ENCODE data around the gene GPR39. TPM values are rescaled to one million over a fixed set of nuclear protein-coding genes. Genes with fewer than 3 reads are reported as not detected.

GPR39 gene
- total RNA-seq, 4 donors from 2014 or later, result 0.13 to 1.3 TPM; not detected in 2

DNA sequence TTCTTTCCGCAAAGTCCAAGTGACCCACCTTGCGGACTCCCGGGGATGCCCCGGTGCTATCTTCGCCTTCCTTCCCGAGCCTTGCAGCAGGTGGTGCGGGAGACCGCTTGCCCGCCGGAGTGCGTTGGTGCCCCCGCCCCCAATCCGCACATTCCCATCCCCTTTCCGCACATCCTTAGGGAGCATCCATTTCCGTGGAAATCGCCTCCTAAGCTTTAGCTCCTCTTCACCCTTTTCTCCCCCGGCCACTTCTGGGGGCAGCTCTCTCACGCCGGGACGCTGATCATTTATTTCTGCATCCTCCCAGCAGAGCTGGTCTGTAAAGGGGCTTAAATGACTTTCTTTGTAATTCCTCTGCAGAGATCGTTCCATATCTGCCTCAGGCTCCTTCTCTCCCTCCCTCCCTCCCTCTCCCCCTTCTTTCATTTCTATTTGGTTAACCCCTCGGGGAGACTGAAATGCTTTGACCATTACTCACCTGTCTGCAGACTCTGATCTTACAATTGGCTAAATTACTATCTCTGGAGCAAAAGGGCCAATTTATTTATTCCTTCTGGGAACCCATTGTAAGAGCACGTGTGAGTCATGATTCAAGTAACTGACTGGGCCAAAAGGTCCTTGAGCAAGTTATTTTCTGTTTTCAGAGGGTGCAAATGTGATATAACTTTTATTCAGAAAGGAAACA lies 254.7 kb downstream of the GPR39 start:
- H3K9me3 ChIP-seq, result no peaks in the 10 kb centered on the region
- no peak for DNase-seq (ENCODE audit: extremely low spot score)
- peaks cover 24 to 33% (median 32%) of the 10 kb centered on the region in 4 donors for H3K4me1 ChIP-seq
- WGBS, result 24% methylated on average over 23 of the region's 23 CpGs
- H3K27ac ChIP-seq (replicated peaks in 1 of 4), result no peak overlapping the region
- H3K36me3 ChIP-seq, result no peaks in the 10 kb centered on the region
- H3K27me3 ChIP-seq, result peaks cover 0 to 51% (median 26%) of the 10 kb centered on the region in 4 donors
- H3K4me3 ChIP-seq, result peak overlapping the region; percentile 50 to 62 (median 54)
- no peak for TF ChIP-seq EP300 (IDR thresholded peaks at IDR 0.05)
- TF ChIP-seq, protein P1, sequence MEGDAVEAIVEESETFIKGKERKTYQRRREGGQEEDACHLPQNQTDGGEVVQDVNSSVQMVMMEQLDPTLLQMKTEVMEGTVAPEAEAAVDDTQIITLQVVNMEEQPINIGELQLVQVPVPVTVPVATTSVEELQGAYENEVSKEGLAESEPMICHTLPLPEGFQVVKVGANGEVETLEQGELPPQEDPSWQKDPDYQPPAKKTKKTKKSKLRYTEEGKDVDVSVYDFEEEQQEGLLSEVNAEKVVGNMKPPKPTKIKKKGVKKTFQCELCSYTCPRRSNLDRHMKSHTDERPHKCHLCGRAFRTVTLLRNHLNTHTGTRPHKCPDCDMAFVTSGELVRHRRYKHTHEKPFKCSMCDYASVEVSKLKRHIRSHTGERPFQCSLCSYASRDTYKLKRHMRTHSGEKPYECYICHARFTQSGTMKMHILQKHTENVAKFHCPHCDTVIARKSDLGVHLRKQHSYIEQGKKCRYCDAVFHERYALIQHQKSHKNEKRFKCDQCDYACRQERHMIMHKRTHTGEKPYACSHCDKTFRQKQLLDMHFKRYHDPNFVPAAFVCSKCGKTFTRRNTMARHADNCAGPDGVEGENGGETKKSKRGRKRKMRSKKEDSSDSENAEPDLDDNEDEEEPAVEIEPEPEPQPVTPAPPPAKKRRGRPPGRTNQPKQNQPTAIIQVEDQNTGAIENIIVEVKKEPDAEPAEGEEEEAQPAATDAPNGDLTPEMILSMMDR (IDR thresholded peaks at IDR 0.05), result no peak
- TF ChIP-seq POLR2A (IDR thresholded peaks at IDR 0.05; ENCODE audit: low read depth), result no peak
- no peak for TF ChIP-seq POLR2AphosphoS5 (IDR thresholded peaks at IDR 0.05)
- intact Hi-C loops (cut with DNase I), result no loop called here

DNA sequence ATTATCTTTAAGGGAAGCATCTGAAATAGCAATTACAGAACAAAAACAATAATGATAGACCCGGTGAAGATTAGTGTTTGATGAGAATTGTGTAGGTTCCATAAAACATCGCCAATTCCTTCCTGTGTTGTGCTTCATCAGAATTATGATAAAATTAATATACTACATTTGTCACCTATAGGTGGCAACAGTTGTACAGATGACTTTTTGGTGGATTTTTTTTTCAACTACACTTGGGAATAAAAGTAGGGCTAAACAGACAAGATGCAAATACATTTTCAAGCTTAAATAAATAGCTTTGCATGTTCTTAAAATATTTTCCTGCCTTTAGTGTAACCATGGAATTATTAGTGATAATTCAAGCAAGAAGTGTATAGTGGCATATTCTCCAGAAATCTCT lies 260.4 kb downstream of the GPR39 start:
- DNase-seq (ENCODE audit: extremely low spot score), result no peak
- Histone ChIP-seq H3K27ac (replicated peaks in 1 of 4) (no peak overlapping the region), H3K4me3 (no peak overlapping the region), H3K27me3 (no peaks in the 10 kb centered on the region), H3K9me3 (no peaks in the 10 kb centered on the region), H3K4me1 (no peaks in the 10 kb centered on the region), H3K36me3 (no peaks in the 10 kb centered on the region)
- TF ChIP-seq, protein P1 (IDR thresholded peaks at IDR 0.05), result no peak
- no peak for TF ChIP-seq POLR2A (IDR thresholded peaks at IDR 0.05; ENCODE audit: low read depth)
- TF ChIP-seq POLR2AphosphoS5 (IDR thresholded peaks at IDR 0.05), result no peak
- TF ChIP-seq EP300 (IDR thresholded peaks at IDR 0.05), result no peak
- intact Hi-C loops (cut with DNase I), result no loop called here
- WGBS, result 66% methylated on average over 2 of the region's 2 CpGs

DNA sequence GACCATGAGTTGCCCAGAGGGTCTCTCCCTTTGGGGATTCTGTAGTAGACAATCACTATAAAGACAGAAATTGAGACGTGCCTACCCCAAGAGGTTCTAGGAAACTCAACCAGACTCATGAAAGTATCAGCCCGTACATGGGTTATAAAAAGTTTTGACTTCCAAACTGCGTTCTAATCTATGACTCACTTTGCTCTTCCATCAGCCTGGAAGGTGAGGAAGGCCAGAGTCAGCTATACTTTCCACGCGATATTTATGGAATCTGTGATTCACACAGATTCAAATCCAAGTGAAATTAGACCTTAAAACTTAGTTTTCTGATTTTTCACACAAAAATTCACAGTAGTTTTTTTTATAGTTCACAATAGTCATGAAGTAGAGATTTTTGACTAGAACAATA lies 261.1 kb downstream of the GPR39 start:
- Histone ChIP-seq H3K27me3 (no peaks in the 10 kb centered on the region), H3K4me1 (no peaks in the 10 kb centered on the region), H3K36me3 (no peaks in the 10 kb centered on the region), H3K27ac (replicated peaks in 1 of 4) (no peak overlapping the region), H3K9me3 (no peaks in the 10 kb centered on the region), H3K4me3 (no peak overlapping the region)
- no peak for DNase-seq (ENCODE audit: extremely low spot score)
- 92% methylated on average over 5 of the region's 5 CpGs for WGBS
- TF ChIP-seq POLR2A (IDR thresholded peaks at IDR 0.05; ENCODE audit: low read depth) (no peak), POLR2AphosphoS5 (IDR thresholded peaks at IDR 0.05) (no peak), EP300 (IDR thresholded peaks at IDR 0.05) (no peak)
- TF ChIP-seq, protein P1 (IDR thresholded peaks at IDR 0.05), result no peak
- intact Hi-C loops (cut with DNase I), result no loop called here

DNA sequence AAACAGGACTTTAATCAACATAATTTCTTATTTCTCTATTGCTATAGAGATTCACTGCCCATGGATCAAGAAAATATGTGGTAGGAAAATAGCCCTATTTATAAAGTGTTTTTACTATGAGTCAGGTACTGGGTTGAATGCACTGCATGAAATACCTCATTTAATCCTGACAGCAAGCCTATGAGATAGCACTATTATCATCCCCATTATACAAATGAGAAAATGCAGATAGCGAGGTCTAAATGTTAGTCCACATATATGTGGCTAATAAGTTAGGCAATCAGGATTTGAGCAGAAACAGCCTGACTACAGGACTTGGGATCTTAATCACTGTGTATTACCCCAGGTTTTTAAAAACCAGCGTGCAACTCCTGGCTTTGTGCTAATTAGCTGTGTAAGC lies 261.9 kb downstream of the GPR39 start:
- Histone ChIP-seq H3K4me3 (no peak overlapping the region), H3K4me1 (no peaks in the 10 kb centered on the region), H3K36me3 (no peaks in the 10 kb centered on the region), H3K27me3 (no peaks in the 10 kb centered on the region), H3K9me3 (no peaks in the 10 kb centered on the region), H3K27ac (replicated peaks in 1 of 4) (no peak overlapping the region)
- intact Hi-C loops (cut with DNase I), result no loop called here
- TF ChIP-seq EP300 (IDR thresholded peaks at IDR 0.05), result no peak
- TF ChIP-seq POLR2A (IDR thresholded peaks at IDR 0.05; ENCODE audit: low read depth), result no peak
- TF ChIP-seq POLR2AphosphoS5 (IDR thresholded peaks at IDR 0.05), result no peak
- TF ChIP-seq, protein P1 (IDR thresholded peaks at IDR 0.05), result no peak
- 94% methylated on average over 2 of the region's 2 CpGs for WGBS
- DNase-seq (ENCODE audit: extremely low spot score), result no peak

DNA sequence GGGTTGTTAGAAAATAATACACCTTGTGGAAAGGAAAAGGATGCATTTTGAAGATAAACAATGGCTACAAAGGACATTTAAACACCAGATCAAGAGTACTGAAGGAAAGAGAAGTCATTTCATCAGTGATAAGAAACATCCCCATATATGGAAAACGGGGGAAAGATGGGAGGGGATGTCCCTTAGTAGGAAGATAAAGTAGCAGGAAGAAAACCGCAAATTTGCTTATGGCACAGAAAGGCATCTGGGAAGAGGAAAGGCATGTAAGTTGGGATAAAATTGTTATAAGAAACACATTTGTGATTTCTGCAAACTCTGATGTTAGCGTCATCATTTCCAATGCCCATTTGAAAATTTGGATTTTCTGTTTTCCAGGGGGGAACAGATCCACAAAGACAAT lies 263.9 kb downstream of the GPR39 start:
- no peaks in the 10 kb centered on the region for H3K36me3 ChIP-seq
- DNase-seq (ENCODE audit: extremely low spot score), result no peak
- no peaks in the 10 kb centered on the region for H3K9me3 ChIP-seq
- no peaks in the 10 kb centered on the region for H3K4me1 ChIP-seq
- no peak overlapping the region for H3K27ac ChIP-seq (replicated peaks in 1 of 4)
- H3K4me3 ChIP-seq, result no peak overlapping the region
- WGBS, result 76% methylated on average over 3 of the region's 3 CpGs
- no peaks in the 10 kb centered on the region for H3K27me3 ChIP-seq
- intact Hi-C loops (cut with DNase I), result no loop called here
- TF ChIP-seq POLR2A (IDR thresholded peaks at IDR 0.05; ENCODE audit: low read depth), result no peak
- TF ChIP-seq EP300 (IDR thresholded peaks at IDR 0.05), result no peak
- no peak for TF ChIP-seq POLR2AphosphoS5 (IDR thresholded peaks at IDR 0.05)
- TF ChIP-seq, protein P1 (IDR thresholded peaks at IDR 0.05), result no peak

All from esophagus muscularis mucosa (tissue), 4 donors.